Stimulated activated CD8-positive, alpha-beta memory T cell treated with anti-CD3 and anti-CD28 coated beads, Interleukin-4, amount 100 ng/mL, for 24 hours (primary cell): ENCODE results near the gene CTNNA3.

Source experiments
- DNase-seq: peaks from one replicate; pipeline ENCODE4 v3.0.0-alpha.2; 2020; ENCODE audit warnings: low read depth

The CTNNA3 gene

DNA sequence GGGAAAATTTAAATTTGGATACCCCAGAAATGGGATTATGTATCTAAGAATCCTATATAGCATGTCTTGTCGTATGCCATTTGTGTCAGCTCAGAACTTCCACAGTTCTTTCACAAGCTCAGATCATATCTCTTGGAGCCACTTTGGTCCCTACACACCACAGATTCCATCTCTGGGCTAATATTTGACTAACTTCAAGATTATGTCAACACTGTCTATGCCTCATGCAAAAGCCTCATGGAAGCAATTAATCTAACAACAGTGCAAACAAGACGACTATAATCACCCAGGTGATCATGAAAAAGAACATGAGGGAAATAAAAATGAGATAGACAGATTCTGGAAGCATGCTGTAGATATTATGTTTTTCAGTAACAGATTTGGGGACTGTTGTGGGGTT lies 581.0 kb downstream of the CTNNA3 start:
- DNase-seq = no peak

DNA sequence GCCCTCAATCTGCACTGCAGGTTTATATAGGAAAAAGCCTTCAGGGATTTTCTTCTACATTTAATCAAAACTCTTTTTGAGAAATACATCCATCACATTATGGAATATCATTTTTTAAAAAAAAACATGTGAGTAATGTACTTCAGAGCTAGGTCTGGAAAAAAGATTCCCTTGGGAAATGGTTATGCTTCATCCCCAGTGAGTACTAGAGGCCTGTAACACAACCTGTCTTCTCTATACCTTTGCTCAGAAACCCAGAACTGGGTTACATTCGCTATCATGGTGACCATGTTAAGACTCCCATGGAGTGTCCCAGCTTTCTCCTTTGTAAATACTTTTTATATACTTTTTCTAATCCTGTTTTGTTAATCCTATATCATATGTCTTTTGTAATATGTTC lies 583.2 kb downstream of the CTNNA3 start:
- no peak for DNase-seq

DNA sequence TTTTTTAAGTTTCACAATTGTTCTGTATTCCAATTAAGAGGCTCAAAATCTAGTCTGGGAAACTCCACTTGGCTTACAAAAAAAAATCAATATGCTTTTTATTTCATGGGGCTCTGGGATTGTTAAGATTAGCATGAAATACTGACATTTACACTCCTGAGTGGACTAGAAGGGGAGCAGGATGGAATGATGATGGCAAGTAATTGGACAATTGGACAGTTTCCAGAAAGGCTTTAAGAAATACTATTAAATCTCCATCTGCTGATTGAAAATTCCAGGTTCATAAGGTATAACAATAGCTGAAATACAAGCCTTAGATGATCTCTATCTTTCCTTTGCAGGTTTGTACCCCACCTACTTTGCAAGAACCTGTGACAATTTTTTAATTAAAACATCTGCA lies 585.7 kb downstream of the CTNNA3 start:
- DNase-seq = no peak

DNA sequence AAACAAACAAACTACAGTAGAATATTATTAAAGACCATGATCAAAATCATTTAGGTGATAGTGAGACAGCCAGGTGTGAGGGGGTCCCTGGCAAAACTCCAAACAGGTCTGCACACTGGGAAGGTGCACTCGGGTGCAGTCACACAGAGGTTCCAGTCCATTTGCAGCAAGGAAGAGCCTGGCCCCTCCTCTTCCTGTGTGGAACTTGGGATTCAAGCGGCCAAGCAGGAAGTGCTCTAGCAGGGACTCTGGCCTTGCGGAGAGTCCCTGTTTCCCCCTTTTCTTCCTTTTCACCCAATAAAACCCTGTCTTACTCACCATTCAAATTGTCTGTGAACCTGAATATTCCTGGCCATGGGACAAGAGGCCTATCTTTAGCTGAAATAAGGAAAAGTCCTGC lies 588.3 kb downstream of the CTNNA3 start:
- no peak for DNase-seq

DNA sequence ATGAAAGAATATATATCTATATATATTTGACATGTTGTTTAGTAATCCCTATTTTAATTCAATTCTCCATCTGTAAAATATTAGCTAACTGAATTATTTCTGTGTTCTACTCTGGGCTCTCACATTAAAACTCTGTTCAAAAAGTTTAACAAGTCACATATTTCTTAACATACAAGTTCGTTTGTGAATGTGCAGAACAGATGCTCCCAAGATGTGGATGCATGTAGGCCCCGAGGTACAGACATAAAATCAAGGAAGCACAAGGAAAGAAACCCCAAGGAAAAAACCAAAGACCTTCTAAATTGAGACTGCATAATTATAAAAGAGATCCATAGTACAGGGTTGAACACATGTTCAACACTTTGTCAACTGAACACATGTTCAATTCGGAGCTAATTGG lies 595.0 kb downstream of the CTNNA3 start:
- DNase-seq = no peak

DNA sequence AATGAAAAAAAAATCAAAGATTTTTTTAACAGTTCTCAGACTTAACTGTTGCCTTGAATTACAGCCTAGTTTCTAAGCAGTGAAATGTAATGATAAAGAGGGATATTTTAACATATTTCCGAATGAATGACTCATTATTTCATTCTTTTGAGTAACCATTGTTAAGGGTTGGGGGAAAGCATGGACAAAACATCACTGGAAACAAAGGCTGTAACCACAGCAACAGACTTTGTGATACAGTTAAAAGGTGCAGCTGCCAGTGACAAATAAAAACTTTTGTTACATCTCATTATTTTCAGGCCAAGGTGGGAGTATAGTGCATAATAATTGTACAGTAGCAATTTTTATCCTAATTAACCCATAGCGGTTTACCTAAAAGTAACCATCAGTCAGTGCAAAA lies 597.5 kb downstream of the CTNNA3 start:
- no peak for DNase-seq

DNA sequence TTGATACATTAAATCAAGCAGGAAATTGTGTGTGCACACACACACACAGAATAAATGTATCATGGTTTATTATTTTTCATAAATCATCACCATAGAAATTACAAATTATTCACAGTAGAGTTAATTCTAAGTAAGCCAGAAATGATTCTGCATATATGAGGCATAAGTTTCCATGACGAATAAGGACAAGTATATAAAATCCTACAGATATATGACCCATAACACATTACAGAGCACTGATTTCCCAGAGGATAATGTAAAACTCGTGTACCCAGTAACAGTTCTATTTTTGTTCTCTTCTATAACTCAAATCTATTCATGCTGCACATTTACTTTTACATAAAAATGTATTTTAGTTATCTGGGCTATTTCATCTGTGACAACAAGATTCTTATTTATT lies 600.5 kb downstream of the CTNNA3 start:
- no peak for DNase-seq

DNA sequence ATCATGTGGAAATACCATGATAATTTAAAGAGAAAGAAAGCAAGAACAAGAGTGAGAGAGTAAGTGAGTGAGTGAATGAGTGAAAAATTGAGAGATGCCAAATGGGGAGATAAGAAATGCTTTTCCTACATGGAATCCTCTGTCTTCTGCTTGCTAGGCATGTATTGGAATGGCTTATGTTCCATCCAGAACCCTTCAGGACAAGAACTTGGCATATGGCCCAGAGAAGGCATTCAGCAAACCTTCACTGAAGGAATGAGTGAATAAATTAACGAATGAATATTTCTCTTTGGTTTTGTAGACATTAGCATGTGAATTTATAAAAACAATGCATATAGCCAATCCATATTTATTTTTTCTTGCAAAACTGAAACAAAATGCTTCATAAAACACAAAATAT lies 608.0 kb downstream of the CTNNA3 start:
- DNase-seq = no peak

DNA sequence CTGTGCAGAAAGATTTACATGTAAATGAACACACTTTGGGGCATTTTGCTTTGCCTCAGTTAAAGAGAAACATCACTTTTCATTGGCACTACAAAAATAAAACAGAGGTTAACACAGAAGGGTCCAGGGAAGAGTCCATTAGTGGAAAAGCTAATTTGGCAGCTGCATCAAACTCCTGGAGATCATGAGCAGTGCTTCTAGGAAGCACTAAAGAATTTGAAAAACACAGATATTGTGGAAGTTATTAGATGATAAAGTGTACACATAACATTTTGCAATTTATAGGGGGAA lies 608.9 kb downstream of the CTNNA3 start:
- DNase-seq = no peak

DNA sequence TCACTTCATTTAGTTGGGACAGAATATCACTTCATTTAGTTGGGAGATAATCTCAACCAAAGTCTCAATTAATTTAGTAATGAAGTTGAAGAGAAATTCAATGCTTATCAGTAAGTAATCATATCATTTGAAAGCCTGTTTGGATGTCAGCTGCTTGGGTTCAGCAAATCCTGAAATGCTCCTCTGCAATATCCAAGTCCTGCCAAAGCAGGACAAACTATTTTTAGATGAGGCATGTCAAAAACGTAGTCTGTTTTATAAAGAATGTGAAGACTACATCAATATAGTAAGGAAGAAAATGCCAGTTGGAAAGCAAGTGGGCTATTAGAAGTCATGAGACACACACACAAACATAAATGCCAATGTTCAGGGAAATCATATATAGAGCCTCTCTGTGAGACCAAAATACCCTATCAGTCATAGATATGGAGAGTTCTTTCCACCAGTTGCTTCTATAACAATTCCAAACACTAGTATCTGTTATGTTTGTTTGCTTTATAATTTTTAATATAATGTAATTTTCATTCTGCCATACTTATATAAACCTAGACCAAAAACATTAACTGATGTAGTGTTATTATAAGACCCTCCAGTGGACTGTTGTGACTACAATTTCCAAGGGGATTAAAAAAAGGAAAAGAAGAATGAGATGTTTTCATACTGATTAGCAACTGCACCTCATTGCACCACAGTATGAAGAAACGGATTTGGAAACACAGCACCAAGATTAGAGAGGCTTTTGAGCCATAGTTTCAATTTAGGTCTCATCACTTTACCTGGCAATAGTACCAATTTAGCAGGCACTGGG lies 609.5 kb downstream of the CTNNA3 start:
- no peak for DNase-seq

DNA sequence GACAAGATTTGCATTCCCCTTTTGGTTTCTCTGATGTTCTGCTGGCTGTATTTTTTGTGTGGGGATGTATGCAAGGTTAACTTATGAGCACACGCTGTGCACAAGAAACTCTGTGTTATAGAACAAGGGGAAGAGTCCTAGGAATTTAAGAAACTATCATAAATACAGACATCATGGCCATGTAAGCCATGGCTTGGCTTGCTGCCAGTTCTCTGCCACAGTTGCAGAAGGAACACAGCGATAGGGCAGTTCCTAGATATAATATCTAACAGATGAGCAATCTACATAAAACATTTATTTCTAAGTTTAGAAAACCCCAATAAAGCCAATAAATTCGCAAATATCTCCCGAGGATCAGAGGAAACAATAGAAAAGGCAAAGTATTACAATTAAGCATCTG lies 616.9 kb downstream of the CTNNA3 start:
- no peak for DNase-seq

DNA sequence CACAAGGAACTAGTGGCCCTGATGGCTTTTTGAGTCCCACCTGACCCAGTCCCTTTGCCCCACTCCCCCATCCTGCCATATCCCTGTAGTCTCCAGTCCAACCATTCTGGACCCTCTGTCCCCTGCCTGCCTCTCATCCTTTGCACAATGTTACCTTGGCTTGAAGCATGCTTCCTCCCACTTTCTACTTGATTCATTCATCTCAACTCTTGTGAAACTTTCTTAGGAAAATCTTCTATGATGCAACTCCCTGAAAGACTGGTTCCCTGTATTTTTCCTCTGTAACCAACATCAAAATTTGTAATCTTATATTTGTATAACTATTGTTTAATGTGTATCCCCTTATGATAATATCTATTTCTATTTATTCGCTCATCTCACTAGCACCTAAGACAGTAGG lies 618.6 kb downstream of the CTNNA3 start:
- DNase-seq = no peak

DNA sequence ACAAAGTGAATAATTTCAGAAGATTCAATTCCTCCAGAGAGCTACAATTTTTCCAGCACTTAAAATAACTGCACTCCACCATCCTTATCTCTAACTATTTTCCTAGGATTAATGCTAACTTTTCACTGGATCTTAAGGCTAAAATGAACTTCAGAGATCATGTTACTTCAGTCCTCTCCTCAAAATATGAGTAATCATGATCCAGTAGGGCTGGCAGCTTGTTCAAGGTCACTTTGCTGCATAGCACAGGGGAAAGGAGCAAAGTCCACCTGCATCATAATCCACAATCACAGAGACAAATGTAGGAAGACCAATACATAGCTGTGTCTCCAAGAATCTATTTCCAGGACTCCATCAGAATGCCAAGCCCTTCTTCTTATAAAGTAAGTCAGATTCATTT lies 619.9 kb downstream of the CTNNA3 start:
- no peak for DNase-seq

DNA sequence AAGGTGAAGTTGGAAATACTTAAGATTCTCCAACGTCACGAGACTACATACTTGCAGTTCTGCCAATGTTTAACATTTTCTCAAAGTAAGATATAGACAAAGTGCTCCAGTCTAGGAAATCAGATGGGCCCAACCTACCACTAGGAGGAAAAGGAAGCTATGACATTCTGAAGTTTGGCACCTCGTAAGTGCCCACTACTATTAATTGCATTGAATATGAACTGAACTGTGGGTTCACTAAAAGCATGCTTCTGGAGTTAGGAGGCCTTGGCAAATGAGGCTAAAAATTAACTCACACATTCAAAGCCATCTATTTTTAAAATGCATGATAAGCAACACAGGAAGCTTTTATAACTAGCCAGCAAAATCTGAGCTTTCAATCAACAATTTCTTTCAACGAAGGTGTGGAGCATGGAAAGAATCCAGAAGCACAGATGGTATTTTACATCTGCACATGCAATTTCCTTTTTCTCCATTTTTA lies 620.5 kb downstream of the CTNNA3 start:
- no peak for DNase-seq

DNA sequence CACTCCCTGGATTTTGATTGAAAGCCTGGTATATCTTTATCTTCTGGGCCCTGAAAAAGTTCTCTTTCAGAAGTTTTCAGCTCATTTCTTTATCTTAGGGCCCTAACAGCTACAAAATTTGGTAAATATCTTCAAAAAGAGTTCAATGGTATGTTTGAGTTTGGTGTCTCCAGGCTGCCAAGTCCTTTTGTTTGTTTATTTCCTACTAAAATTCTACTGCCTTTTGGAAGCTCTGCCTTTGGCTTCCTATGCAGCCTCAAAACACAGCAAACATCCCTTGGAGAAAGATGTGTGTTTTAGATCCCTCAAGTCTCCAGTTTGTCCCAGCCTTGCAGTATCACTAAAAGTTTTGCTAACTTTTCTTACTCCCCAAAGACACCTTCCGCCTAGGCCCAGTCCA lies 623.3 kb downstream of the CTNNA3 start:
- DNase-seq = no peak

DNA sequence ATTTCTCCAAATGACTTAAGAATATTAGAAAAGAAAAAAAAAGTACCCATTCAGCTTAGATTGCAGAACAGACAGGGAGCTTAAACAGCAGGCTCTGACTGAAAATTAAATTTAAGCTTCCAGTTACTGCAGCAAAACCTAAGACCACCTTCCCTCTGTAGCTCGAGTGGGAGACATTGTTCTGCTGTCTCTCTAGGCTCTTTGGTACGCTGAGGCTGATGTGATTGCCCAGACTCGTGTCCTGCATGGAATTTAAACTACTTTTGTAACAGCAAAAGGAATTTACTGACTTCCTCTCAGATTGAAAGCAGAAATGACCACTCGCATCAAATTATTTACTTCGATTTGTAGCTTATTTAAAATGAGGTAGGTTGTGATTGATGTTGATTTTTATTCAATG lies 645.6 kb downstream of the CTNNA3 start:
- DNase-seq = no peak

DNA sequence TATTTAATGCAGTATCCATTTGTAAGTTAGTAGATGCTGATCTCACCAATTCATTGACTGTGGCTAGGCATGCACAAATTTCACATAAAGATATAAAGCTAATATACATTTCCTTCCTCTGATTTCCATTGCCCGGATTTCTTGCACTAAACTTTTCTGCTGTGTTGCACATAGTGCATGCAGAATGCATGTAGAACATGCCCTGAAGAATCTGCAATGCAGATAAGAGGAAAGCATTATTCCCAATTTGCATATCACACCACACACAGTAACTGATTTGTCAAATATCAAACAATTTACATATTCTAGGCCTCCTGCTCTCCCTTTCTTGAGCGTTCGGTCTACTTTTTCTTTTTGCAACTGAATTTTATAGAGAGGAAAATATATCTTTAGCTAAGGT lies 646.0 kb downstream of the CTNNA3 start:
- no peak for DNase-seq

DNA sequence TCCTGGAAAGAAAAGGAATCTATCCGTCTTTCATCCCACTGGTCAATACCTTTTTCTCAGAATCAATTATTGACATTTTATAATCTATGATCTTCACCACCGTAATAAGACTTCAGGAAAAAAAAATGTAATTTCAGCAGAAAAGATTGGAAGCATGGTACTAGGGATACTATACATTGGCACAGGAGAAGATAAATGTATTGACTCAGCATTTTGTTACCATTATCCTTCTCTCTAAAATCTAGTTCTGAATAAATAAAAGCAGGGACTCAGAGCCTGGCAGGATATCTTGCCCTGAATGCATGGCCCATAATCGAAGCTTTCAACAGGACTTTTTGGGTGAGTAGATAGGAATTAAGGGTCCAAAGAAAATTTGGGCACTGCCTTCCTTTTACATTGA lies 649.5 kb downstream of the CTNNA3 start:
- DNase-seq = no peak

DNA sequence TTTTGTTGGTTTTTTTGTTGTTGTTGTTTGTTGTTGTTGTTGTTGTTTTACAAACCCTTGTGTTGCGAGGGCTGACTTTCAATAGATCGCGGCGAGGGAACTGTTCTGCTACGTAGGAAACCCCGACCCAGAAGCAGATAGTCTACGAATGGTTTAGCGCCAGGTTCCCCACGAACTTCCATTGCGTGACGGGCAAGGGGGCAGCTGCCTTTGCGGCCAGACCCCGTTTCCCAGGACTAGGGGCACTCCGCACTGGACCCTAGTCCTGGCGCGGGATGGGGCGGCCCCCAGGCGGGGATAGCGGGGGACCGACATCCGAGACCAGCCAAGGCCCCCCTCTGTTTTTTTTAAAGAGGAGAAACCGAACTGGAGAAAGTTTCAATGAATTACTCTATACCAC lies 650.6 kb downstream of the CTNNA3 start:
- no peak for DNase-seq

DNA sequence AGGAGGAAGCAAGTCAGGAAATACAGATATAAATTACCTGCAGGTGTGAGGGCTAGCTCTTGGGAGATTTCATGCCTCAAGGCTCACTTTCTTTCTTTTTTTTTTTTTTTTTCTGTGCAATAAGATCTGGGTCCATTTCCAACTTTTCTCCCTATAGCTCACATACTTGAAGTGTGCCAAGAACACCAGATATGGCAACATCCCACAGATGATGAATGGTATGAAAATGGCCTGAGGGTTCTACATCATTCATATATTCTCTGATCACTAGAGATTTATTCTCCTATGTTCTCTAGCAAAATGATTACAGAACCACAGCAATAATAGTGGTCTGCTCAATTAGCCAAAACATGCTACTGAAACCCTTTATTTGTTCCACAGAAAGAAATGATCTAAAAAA lies 653.0 kb downstream of the CTNNA3 start:
- DNase-seq = no peak

DNA sequence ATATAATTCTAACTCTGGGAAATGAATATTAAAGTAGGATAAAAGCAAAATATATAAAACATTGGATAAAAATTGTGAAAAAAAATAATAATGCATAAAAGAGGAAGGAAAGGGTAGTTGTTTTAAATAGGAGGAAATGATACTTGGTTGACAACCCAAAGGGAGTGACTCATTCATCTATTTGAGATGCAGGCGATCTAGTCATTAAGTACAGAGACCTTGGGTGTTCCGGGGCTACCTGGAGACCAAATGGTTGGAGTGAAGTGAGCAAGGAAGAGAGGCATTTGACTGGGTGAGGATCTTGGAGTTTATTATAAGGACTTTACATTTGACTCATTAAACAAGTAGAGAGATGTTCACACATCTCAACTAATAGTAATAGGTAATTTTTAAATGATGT lies 659.2 kb downstream of the CTNNA3 start:
- no peak for DNase-seq

DNA sequence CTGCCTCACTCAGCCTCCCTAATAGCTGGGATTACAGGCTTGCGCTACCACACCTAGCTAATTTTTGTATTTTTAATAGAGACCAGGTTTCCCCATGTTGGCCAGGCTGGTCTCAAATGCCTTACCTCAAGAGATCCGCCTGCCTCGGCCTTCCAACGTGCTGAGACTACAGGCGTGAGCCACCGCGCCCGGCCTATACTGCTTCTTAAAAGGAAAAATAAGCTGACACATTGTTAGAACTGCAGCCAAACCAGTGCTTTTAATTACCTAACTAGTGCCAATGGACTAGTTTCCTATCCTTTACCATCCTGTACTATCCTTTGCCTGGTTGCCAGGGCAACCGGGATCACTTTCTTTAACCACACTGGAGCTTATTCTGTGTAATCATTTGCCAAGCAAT lies 662.1 kb downstream of the CTNNA3 start:
- DNase-seq = no peak

DNA sequence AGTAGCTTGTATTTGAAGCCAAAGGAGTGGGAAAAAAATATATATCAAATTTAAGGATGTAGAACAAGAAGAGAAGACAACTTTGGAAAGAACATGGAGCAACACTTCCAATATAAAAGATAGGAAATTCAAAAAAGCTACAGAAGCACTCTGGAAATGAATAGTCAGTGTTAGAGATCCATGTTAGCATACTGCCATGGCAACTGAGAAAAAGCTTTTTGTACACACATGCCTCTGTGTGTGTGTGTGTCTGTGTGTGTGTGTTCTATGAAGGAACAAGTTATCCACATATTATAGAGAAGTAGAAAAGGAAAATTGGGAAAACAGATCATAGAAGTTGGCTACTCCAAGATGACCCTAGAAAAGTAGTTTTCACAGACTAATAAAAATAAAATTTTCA lies 673.9 kb downstream of the CTNNA3 start:
- DNase-seq = no peak

DNA sequence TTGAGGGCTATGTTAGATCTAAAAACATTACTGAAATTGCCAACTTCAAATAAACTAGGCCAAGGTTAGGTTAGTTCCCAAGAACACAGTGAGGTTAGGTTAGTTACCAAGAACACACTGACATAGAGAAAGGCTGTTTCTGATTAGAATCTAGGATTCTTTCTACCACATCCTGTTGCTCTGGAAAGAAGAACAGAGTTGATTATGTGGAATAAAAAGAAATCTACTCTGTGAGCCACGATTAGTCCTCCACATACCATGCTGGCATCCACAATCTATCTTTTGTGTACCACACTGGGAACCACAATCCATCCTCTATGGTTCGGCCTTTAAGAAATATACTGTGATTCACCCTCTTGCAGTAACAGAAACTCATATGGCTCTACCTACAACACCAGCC lies 678.8 kb downstream of the CTNNA3 start:
- no peak for DNase-seq

DNA sequence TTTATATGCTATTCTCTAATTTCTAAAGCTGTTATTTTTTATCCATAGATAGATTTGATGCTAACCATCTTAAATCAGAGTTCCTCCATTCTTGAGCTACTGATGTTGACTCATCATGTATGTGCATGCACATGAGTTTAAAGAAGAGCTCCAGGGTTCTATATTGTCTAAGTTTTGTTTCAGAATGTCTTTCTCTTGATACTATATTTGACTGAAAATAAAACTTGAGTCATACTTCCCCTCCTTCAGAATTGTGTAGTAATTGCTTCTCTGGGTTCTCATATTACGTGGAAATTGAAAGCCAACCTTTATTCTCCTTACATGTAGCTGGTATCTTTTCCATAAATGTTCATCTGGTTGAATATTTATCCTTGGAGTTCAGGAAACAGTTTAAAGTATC lies 680.8 kb downstream of the CTNNA3 start:
- no peak for DNase-seq
